ENCODE results near the gene LSM14B. TPM values are rescaled to one million over a fixed set of nuclear protein-coding genes. Genes with fewer than 3 reads are reported as not detected.

LSM14B gene
- total and polyA plus RNA-seq, 8 donors: 0.58 to 27.2 (median 15.3) TPM

GRCh38 chr20:62138912-62139311, 16.6 kb downstream of the LSM14B start:
- peaks cover 60 to 69% (median 68%) of the 10 kb centered on the region in 4 donors for H3K36me3 ChIP-seq
- peaks cover 24 to 56% (median 31%) of the 10 kb centered on the region in 4 donors for H3K4me1 ChIP-seq
- no peak for DNase-seq
- WGBS, 5 donors: 90 to 94% (median 92%) methylated on average over 10 of the region's 10 CpGs
- no peak overlapping the region for H3K27ac ChIP-seq
- H3K4me3 ChIP-seq: no peak overlapping the region
- no peaks in the 10 kb centered on the region for H3K9me3 ChIP-seq
- intact Hi-C loops (cut with DNase I; ENCODE audit: low total_unique reads): loop anchor here (5.0 kb wide), 1 partner anchor 72 kb away; the partner anchor contains the start of gene TAF4
- no peaks in the 10 kb centered on the region for H3K27me3 ChIP-seq
- no peak for TF ChIP-seq POLR2A (IDR thresholded peaks at IDR 0.05)
- TF ChIP-seq EP300 (IDR thresholded peaks at IDR 0.05): no peak
- TF ChIP-seq POLR2AphosphoS5 (IDR thresholded peaks at IDR 0.05): no peak
- TF ChIP-seq, protein P1, sequence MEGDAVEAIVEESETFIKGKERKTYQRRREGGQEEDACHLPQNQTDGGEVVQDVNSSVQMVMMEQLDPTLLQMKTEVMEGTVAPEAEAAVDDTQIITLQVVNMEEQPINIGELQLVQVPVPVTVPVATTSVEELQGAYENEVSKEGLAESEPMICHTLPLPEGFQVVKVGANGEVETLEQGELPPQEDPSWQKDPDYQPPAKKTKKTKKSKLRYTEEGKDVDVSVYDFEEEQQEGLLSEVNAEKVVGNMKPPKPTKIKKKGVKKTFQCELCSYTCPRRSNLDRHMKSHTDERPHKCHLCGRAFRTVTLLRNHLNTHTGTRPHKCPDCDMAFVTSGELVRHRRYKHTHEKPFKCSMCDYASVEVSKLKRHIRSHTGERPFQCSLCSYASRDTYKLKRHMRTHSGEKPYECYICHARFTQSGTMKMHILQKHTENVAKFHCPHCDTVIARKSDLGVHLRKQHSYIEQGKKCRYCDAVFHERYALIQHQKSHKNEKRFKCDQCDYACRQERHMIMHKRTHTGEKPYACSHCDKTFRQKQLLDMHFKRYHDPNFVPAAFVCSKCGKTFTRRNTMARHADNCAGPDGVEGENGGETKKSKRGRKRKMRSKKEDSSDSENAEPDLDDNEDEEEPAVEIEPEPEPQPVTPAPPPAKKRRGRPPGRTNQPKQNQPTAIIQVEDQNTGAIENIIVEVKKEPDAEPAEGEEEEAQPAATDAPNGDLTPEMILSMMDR (IDR thresholded peaks at IDR 0.05): no peak

DNA sequence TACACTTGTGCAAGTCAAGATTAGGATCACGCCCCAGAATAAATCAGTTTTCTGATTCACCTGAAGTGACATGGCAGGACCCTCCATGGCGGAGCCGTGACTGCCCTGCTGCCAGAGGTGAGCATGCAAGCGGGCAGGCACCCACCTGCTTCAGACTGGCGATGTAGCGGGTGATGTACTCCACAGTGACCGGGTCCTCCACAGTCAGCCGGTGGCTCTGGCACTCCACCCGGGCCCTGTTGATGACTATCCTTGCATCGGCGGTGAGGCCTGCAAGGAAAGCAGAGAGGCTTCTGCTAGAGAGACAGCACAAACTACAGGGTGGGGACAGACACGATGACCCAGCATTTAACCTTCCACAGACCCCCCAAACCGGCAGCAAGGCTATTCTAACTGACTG, 17.4 kb downstream of the LSM14B start:
- H3K27ac ChIP-seq: no peak overlapping the region
- no peak overlapping the region for H3K4me3 ChIP-seq
- no peaks in the 10 kb centered on the region for H3K27me3 ChIP-seq
- no peaks in the 10 kb centered on the region for H3K9me3 ChIP-seq
- WGBS, 5 donors: 91 to 93% (median 92%) methylated on average over 9 to 13 of the region's 13 CpGs
- no peak for TF ChIP-seq EP300 (IDR thresholded peaks at IDR 0.05)
- TF ChIP-seq, protein P1 (IDR thresholded peaks at IDR 0.05): no peak
- TF ChIP-seq POLR2AphosphoS5 (IDR thresholded peaks at IDR 0.05): no peak
- no peak for TF ChIP-seq POLR2A (IDR thresholded peaks at IDR 0.05)
- intact Hi-C loops (cut with DNase I; ENCODE audit: low total_unique reads): loop anchor here (5.0 kb wide), 1 partner anchor 72 kb away; the partner anchor contains the start of gene TAF4
- peaks cover 23 to 52% (median 31%) of the 10 kb centered on the region in 4 donors for H3K4me1 ChIP-seq
- H3K36me3 ChIP-seq: peaks cover 55 to 62% (median 60%) of the 10 kb centered on the region in 4 donors
- no peak for DNase-seq

- H3K36me3 ChIP-seq: peaks cover 41 to 48% (median 47%) of the 10 kb centered on the region in 4 donors
- peak overlapping the region in 3 of 5 donors; percentile 91 to 100 (median 99) for H3K27ac ChIP-seq
- H3K4me3 ChIP-seq: peak overlapping the region in 1 of 4 donors; percentile 94
- no peak for TF ChIP-seq EP300 (IDR thresholded peaks at IDR 0.05)
- TF ChIP-seq, protein P1 (IDR thresholded peaks at IDR 0.05): no peak
- no peak for TF ChIP-seq POLR2AphosphoS5 (IDR thresholded peaks at IDR 0.05)
- TF ChIP-seq POLR2A (IDR thresholded peaks at IDR 0.05): no peak
- no peaks in the 10 kb centered on the region for H3K27me3 ChIP-seq
- H3K9me3 ChIP-seq: no peaks in the 10 kb centered on the region
- no peak for DNase-seq
- WGBS, 5 donors: 75 to 85% (median 80%) methylated on average over 7 of the region's 7 CpGs
- intact Hi-C loops (cut with DNase I; ENCODE audit: low total_unique reads): no loop called here
- peaks cover 30 to 54% (median 37%) of the 10 kb centered on the region in 4 donors for H3K4me1 ChIP-seq
Measured at GRCh38 chr20:62141043-62141396, 18.7 kb downstream of the LSM14B start.

DNA sequence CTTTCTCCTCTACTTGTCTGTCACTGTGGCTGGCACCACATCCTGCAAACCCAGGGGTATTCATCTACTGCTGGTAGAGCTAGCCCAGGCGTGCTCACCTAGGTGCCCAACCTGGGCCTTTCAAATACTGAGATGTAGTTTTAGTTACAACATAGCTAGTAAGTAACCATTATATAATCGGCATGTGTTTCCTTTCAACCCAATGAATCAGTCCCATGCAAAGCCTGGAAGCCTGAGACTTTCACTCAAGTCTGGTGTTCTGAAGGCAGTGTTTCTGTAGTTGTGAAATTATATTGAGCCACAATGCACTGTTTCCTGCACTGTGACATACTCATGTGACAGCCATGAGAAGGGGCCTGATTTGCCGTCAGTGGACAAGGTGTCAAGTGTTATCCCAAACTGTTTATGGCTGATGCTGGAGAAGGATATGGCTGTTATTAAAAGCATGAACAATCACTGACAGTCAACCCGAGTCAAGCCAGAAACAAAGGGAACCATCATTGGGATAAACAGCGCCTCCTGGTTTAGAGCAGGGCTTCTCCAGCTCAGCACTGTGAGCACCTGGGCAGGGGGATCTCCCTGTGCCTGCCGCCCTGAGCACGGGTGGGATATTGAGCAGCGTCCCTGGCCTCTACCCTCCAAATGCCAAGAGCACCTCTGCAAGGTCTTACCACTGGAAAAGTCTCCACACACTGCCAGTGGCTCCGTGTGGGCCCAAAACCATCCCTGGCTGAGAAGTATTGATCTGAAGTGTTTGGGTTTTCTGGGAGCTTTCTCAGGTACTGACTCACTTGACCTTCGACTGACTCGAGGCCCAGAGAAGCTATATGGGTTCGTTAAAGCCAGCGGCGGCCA, 19.3 kb downstream of the LSM14B start:
- Histone ChIP-seq H3K36me3 (peaks cover 35 to 42% (median 41%) of the 10 kb centered on the region in 4 donors), H3K27ac (peak overlapping the region; percentile 6 to 100 (median 91)), H3K9me3 (no peaks in the 10 kb centered on the region), H3K4me3 (peak overlapping the region; percentile 89 to 98 (median 92)), H3K4me1 (peaks cover 30 to 58% (median 39%) of the 10 kb centered on the region in 4 donors), H3K27me3 (no peaks in the 10 kb centered on the region)
- 13 to 19% (median 17%) methylated on average over 13 to 14 of the region's 14 CpGs for WGBS, 5 donors
- intact Hi-C loops (cut with DNase I; ENCODE audit: low total_unique reads): no loop called here
- DNase-seq: peak in 1 of 2 donors; percentile 38
- TF ChIP-seq, protein P1 (IDR thresholded peaks at IDR 0.05): peak in 2 of 7 experiments; percentile 16 to 30
- TF ChIP-seq POLR2A (IDR thresholded peaks at IDR 0.05): no peak
